HG03045 (cell line): ENCODE data around the gene FIGNL2.

Source experiments
- ATAC-seq: cut with Tn5 transposase; IDR thresholded peaks from one replicate; pipeline ENCODE4 v1.9.1; 2021; ENCODE audit warnings: mild to moderate bottlenecking, moderate library complexity; ENCODE audit not compliant: unreplicated experiment

Gene FIGNL2

DNA sequence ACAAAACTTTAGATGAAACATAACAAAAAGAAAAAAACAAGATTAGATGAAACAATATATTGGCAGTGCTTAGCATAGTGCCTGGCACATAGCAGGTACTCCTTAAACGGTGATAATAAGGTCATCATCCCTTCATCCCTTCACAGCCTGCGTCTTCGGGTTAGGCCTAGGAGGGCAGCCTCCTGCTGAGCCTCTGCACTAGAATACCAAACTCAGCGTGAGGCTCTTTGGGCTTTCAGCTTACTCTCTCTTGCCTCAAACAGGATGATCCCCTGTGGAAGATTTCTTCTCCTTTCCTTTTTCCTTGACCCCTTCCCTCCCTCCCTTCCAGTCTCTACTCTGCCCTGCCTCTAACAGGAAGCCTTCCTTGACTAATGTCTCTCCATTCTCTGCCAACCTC lies 14.4 kb upstream of the FIGNL2 start:
- ATAC-seq, result no peak

DNA sequence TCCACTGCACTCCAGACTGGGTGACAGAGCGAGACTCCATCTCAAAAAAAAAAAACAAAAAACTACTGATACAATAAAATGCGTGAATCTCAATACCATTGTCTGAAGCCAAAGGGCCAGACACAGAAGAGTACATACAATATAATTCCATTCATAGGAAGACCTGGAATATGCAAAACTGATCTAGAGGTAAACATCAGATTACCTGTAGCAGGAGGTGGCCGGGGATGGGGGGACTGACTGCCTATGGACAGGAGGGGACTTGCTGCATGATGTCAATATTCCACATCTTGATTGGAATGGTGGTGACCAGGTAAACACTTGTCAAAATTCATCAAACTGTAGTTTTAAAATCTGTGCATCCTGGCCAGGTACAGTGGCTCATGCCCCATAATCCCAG lies 12.5 kb upstream of the FIGNL2 start:
- ATAC-seq, result no peak

DNA sequence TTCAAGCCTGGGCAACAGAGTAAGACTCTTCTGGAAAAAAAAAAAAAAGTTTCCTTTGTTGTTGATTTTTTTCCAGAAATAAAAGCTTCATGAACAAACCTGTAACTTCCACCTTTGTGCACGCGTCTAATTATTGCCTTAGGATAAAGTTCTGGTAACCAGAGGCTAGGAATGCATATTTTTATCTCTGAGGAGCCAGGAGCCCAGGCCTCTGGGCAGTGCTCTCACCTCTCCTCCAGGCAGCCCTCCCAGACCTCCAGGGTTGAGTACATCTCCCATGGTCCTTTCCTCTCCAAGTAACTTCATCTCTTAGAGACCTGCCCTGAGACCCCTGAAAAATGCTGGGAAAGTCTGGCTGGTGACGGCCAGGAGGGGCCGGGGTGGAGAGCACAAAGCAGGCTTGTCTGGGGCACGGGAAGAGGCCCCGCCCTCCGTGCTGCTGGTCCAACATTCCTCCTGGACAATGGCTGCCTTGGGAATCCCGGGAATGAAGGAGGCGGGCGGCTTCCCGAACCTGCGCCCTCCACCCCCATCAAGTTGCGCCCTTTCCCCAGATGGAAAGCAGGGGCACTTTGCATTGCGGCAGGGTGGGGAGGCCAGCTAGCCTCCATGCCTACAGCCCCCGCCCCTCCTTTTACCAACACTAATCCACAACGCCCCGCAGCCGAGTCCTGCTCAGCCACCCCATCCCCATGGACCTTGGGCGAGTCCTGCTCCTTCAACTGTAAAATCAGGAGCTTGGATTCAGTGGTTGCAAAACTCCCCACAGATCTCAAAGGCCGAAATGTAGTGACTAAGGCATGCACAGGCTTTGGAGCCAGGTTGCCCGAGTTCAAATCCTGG lies 7.3 kb upstream of the FIGNL2 start:
- ATAC-seq, result no peak

DNA sequence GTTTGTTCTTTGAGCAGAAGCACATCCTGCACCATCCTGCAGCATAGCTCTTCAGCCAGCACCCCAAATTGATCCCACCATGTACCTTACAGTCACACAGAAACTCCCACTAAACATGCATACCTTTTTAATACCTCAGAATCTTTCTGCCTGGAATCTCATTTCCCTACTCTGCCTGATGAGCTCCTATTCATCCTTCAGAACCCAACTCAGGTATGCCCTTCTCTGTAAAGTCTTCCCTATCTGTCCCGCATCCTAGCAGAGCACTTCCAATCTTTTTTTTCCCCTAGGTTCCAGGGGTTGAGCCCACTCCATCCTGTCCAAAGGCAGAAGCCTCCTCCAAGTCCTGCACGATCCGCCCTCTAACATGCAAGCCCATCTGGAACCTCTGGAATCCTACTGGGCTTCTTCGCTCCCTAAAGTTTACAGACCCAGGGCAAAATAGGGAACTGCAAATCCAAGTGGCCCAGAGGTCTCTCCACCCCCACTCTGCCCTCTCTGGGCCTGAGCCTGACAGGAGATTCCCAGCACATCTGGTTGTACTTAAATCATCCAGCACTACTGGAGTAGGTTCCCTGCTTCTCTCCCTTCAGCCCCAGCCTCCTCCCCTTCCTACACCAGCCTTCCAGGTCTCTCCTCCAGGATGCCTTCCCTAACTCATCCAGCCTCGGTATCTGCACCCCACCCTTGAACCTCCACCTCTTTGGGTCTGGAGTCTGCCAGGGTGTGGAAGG lies 4.1 kb upstream of the FIGNL2 start:
- no peak for ATAC-seq

DNA sequence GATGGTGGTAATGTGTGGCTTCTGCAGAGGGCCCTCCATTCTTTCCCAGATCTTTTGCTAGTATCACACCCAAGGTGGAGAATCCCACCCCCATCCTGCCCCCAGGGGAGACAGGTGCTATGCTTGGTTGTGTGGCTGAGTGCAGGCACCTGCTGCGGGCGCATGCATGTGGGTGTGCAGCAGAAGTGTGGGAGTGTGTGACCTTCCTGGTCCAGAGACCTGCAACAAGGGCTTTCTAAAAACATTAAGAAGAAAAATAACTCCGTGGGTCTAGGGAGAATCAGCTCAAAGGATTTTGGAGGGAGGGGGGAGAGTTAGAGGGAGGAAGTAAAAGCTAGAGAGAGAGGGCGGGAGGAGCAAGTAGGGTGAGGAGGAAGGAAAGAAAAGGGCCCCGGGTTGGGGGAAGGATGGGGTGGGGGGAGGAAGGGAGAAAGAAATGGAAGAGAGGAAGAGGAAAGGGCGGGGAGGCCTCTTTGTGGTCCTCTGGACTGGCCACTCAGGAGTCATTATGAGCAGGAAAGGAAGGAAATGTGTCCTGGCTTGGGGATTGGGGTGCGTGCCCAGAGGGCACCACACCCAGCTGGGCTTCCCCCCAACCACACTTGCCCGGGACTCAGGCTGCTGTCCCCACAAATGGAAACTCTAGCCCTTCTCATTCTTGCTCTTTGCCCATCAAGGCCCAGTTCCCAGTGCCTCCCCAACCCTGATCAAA lies 3.1 kb upstream of the FIGNL2 start:
- no peak for ATAC-seq

DNA sequence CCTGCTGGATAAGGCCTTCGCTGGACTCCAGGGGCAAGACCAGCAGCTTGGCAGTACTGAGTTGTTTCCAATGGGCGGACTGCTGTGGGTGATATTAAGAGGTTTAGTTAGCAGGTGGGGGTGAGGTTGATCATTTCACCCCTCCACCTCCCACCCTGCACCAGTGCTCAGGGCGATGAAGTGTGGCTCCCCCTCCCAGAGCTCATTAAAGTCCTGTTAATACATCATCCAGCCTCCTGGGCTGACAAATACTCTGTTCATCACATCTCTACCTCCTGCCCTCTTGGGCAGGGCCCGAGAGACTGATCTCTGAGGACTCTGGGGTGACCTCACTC lies 2.4 kb upstream of the FIGNL2 start:
- no peak for ATAC-seq

DNA sequence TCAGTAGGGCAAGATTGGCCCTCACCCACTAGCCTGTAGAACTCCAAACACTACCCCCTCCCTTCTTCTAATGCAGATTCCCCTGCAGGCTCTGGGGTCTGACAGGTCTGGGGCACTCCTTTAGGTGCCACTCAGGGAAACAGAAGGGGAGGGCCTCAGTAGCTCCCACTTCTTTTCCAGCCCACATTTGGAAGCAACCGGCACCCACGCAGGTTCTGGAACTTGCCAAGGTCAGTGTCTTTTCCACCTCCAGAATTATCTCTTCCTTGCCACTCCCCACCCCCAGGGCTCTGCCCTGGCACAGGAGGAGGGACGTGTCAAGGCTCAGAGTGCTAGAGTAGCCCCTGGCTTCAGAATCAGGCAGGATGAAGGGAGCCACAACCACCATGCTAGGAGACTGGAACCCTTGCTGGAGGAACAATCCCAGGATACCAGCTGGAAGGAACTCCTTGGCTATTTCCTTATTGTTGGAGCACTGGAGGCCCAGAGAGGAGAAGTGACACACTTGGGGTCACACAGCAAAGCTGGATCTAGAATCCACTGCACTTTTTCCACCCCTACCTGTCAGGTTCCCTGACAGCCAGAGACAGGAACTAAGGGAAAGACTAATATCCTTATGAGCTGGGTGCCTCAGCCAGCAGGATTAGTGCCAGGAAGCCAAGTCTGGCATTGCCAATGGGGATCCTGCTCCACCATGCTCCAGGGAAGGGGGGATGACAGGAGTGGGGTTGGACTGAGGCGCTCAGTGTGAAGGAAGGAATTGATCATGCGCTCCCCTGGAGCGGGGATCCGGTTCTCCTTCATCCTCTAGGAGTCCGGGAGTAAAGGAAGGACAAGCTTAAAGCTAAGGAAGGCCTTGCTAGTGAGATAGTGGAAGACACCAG lies 1.8 kb upstream of the FIGNL2 start:
- ATAC-seq, result no peak

DNA sequence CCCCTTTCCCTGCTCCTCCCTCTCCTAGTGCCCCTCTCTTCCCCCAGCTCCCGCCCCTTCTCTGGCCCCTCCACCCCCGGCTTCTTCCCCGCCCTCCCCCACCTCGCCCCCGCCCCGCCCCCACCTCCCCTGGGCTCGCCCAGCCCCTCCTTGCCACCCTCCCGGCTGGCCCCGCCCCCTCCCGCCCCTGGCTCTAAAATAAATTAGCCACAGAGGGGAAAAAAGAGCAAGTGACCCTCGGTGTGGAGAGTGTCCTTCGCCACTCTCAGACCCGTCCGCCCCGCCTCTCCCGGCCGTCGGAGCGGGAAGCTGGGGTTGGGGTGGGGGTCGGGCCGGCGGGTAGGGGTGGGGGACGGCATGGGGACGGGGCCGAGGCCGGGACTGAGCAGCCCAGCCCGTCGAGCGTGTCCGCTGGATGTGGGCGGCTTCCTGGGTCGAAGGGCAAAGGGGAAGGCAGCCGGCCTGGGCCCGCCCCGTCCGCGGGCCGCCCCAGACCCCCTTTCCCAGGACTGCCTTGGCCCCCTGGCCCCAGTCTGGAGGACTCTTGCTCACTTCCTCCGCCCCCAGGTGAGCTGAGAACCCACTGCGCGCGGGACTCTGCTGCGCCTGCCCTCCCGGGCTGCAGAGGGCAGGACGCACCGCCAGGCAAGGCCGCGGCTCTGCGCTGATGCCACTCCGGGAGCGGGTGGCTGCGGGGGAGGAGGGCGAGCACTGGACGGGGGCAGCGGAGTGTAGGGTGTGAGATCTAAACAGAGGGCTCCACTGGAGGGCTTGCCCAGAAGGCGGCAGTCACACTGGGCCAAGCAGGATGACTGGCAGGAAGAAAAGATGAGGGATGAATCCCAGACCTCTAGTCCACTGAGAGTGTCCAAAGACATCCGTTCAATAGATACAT lies 570 bp upstream of the FIGNL2 start:
- ATAC-seq, result no peak

DNA sequence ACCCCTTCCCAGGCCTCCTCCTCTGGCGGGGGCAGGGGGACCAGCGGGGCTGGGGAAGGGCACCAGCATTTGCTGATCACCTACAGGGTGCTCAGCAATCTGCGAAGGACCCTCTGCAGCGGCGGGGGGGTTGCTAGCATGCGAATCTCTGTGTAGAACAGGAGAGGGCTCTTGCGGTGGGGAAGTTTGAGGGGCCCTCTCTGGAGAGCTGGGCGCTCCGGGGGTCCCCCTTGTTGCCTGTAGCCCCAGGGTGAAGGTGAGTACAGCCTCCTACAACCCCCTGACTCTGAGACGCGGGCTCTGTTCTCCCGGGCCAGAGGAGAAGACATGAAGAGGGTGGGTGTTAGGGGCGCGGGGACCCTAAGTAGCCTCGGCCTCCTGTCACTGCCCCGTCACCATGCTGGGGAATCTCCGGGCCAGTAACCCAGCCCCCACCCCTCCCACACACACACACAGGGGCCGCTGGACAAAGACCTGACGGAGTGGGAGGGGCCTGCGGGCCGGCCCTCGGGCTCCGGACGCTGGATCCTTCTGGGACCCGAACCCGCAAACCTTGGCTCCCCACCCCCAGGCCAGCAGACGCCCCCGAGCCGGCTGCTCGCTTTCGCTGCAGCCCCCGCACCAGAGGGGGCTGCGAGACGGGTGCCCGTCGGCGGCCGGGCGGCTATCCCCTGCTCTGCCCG lies 734 bp downstream of the FIGNL2 start:
- no peak for ATAC-seq

DNA sequence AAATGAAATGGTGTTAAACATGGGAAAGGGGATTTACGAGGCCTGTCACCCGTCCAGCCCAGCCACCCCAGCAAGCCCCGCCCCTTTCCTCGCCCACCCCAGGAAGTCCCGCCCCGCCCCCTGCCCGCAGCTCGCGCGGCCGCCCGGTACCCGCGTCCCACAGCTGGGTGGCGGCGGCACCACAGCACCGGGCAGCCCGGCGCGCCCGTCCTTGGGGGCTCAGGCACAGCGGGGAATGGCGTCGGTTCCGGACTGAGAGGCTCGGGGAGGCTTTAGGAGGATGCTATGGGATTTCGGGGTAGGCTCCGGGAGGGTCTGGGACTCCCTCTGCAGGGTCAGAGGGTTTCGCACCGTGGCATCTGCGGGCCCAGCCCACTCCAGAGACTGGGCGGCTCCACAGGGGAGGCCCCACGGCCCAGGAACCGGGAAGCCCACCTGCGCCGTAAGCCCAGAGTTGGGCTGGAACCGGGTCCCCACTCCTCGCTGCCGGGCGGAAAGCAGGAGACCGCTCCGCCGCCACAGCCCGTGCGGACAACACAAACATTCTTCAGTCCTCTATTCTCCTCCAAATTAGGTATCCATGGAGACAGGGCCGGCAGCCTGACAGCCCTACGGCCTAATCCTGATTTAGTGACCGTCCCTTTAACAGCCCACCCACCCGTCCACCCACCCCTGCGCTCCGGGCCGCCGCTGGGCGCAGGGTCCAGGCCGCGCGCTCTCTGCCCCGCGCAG lies 1.4 kb downstream of the FIGNL2 start:
- ATAC-seq, result no peak

DNA sequence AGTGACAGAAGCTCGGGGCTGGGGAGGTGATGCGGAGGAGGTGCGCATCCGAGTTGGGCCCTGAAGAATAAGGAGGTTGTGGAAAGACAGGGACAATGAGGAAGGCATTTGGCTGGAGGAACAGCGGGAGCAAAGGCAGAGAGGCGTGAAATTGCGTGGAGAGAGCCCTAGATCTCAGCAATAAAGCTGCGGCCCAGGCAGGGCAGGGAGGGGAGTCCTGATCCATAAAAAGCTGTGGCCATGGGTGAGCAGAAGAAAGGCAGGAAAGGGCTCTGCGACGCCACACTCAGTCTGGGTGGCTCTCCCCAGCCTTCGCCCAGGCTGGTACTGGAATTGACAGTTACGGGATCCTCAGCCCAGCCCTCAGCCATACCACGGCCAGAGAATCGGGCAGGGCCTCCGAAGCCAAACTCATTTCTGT lies 2.2 kb downstream of the FIGNL2 start:
- ATAC-seq, result no peak

DNA sequence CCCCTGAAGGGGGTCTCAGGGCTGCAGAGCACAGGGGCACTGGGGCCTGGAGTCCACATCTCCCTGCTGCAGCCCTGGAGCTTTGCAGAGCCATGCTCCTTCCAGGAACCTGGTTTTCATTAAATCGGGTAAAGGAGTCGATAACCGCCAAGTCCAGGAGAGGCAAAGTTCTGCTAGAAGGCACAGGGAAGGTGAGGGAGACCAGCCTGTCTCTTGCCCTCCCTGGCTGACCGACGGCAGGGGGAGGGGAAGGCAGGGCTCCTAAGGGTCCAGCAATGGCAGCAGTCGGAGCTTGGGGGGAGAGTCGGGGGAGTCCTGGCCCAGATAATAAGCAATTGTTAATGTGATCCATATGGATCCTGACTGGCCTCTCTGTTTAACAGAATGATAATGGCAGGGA lies 3.0 kb downstream of the FIGNL2 start:
- no peak for ATAC-seq

DNA sequence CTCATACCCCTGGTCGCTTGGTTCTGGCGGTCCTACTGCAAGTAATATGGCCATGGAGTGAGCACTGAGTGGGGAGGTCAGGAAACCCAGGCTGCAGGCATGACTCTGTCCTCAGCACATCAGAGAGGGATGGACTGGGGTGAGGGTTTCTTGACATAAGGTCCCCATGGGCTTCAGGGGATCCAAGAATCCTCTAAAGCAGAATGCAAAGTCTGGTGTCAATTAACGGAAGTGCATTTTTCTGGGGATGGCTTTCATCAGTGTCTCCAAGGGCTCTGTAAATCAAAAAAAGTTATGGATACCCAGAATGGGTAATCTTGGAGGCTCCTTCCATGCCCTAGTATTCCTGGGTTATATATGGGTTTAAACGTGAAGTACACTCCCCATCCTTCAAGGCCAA lies 3.7 kb downstream of the FIGNL2 start:
- ATAC-seq, result no peak

DNA sequence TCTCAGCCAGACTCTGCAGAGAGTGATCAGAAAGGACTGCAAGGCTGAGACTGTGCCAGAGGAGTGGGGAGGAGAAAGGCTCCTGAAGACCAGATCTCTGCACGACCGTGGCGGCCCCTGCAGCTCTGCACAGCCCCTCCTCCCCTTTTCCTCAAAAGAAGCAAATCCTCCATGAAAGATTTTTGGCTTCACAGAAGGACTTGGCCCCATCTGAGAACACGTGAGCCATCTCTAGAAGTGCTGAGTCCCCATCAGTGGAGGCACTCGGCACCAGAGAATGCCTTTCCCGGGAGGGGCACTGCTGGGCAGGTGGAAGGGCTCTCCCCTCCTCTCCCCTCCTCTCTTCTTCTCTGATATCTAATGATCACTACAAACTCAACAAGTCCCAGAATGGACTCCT lies 6.8 kb downstream of the FIGNL2 start:
- ATAC-seq, result no peak

DNA sequence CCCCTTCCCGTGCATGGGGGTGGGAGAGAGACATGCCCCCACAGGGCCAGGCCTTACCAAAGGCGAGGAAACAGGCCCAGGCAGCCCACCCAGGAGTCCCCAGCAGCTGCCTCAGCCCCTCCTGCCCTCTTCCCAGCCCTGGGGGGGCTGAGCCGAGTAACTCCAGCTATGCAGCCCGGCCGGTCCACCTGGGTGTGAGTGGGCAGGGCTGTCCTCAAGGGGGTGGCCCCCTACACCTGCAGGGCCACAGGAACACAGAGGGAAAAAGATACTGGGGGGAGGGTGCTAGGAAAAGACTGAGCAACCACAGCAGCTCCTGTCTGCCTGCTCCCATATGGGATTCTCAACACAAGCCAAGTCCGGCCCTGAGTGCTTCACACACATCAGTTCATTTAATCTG lies 7.6 kb downstream of the FIGNL2 start:
- no peak for ATAC-seq

DNA sequence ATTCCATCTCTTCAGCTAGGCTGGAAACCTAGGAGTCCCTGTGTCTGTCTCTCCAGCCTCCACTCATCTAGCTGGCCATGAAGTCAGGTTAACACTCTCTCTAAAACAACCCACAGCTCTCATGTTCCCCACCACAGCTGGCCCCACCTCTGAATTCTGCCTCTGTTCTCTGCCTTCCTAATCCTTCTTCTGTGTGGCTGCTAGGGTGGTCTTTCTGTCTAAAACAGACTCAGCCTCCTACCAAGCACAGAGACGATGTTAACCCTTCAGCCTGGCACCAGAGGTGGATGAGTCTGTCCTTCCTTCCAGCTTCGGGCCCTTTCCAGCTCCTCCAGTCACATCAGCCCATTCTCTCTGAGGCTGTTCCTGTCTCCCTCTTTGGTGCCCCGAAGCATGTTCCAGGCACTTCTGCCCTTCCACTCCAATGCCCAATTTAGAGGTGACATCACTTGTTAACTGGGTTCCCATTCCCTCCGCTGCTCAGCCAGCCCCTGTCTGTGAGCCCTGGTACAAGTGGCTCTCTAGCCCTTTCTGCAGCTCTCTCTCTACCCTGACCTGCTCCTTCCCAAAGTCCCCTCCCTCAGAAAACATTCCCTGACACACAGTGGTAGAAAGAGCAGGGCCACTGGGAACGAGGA lies 9.1 kb downstream of the FIGNL2 start:
- ATAC-seq, result no peak

DNA sequence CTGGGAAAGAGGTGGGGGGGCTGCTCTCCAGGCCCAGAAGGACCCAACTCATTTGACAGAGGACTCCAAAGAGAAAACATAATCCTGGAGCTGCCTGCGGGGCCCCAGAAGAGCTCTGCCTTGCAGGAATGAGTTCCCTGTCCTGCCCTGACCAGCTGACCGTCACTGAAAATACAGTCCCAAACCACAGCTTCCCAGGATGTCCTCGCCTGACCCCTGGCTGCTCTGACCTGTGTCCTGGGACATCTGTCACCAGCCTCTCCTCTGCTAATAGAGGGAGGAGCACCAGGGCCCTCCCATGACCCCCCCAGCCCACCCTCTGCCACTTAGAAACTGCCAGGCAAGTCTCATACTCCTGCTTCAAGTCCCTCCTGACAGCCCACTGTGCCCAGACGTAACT lies 9.8 kb downstream of the FIGNL2 start:
- no peak for ATAC-seq

DNA sequence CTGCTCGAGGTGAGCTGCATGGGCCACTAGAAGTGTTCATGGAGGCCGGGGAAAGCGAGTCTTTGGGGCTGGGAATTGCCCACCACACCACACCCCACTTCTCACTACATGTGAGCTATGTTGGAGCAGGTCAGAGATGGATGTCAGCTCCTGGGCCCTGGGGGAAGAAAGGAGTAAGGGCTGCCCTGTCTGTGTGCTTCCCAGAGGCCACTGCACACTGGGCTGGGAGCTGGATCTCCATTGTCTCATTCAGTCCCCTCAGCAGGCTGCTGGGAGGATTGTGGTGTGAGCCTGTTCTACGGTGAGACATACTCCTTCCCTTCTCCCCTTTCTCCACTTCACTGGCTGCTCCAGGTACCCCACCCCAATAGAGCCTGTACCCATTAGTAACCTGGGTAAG lies 10.5 kb downstream of the FIGNL2 start:
- ATAC-seq, result no peak
